ENCODE measurements around the gene EGFL7.

EGFL7 gene

DNA sequence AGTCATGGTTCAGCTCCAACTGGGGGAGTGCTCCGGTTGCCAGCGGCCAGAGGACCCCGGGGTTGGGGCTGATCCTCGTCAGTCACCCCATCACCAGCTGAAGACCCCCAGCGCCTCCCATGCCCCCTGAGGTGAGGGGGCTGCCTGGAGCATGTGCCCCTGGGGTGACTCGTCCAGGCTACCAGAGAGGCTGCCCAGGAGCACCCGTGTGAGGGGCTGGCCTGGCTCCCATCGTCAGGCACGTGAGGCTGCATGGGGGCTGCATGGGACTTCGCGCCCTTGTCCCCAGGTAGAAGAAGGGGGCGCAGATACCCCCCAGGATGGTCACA is 46.4 kb upstream of the EGFL7 start:
- POLR2A ChIA-PET: no interaction called here
- DNase-seq (ENCODE audit: extremely low spot score): no peak
- TF ChIP-seq, protein P1, sequence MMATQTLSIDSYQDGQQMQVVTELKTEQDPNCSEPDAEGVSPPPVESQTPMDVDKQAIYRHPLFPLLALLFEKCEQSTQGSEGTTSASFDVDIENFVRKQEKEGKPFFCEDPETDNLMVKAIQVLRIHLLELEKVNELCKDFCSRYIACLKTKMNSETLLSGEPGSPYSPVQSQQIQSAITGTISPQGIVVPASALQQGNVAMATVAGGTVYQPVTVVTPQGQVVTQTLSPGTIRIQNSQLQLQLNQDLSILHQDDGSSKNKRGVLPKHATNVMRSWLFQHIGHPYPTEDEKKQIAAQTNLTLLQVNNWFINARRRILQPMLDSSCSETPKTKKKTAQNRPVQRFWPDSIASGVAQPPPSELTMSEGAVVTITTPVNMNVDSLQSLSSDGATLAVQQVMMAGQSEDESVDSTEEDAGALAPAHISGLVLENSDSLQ (IDR thresholded peaks at IDR 0.05): no peak
- TF ChIP-seq ZNF384 (IDR thresholded peaks at IDR 0.05) (no peak), NFRKB (IDR thresholded peaks at IDR 0.05) (no peak), FOXM1 (IDR thresholded peaks at IDR 0.05; ENCODE audit: borderline replicate concordance) (no peak), HDGF (IDR thresholded peaks at IDR 0.05; ENCODE audit: borderline replicate concordance) (no peak), FOXK2 (IDR thresholded peaks at IDR 0.05) (no peak), SUZ12 (IDR thresholded peaks at IDR 0.05) (no peak), TARDBP (IDR thresholded peaks at IDR 0.05) (no peak), SP1 (IDR thresholded peaks at IDR 0.05) (no peak), L3MBTL2 (conservative IDR thresholded peaks at IDR 0.05) (no peak), LEF1 (IDR thresholded peaks at IDR 0.05; ENCODE audit: borderline replicate concordance) (no peak), CTBP1 (IDR thresholded peaks at IDR 0.05; ENCODE audit: borderline replicate concordance) (no peak), ARNT (IDR thresholded peaks at IDR 0.05) (no peak), ELF4 (IDR thresholded peaks at IDR 0.05) (no peak), BHLHE40 (IDR thresholded peaks at IDR 0.05; ENCODE audit: borderline replicate concordance) (no peak), FOXA1 (IDR thresholded peaks at IDR 0.05) (no peak)
- CTCF ChIA-PET: interaction anchor here (1.0 kb wide), 1 partner anchor 131 kb away, joined by 3 read pairs; no protein-coding TSS in a partner anchor

DNA sequence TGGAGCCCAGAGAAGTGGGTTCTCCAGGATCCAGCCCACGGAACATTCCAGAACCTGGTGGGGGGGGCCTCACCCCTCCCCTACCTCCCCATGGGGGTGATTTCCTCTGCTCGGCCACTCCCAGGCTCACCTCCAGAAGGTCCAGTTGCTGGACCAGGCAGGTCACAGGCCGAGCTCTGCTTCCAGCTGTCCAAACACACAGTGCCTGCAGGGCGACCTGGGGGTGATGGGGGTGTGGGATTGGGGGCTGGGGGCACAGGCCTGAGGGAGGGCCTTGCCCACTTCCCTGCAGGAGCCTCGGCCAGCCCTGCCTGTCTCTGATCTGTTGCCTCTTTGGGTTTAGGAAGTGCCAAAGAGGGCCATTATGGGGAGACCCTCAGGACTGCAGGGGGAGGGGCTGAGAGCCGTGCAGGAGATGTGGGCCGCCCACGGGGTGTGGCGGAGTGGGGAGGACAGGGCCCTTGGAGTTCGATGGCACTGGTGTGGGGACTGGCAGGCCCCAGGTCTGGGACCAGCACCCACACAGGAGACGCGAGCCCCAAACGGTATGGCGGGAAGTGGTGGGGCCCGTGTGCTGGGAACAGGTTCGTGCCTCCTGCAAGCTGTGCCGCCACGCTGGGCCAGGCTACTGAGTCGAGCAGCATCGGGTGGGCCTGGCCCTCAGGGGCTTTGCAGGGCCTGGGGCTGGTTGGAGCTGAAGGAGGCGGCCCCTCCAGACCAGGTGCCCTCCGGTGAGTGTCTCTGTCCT is 45.6 kb upstream of the EGFL7 start:
- TF ChIP-seq, protein P1 (IDR thresholded peaks at IDR 0.05): no peak
- TF ChIP-seq ELF4 (IDR thresholded peaks at IDR 0.05) (no peak), SUZ12 (IDR thresholded peaks at IDR 0.05) (no peak), ZNF384 (IDR thresholded peaks at IDR 0.05) (no peak), NFRKB (IDR thresholded peaks at IDR 0.05) (no peak), ARNT (IDR thresholded peaks at IDR 0.05) (no peak), FOXK2 (IDR thresholded peaks at IDR 0.05) (no peak), SP1 (IDR thresholded peaks at IDR 0.05) (no peak), L3MBTL2 (conservative IDR thresholded peaks at IDR 0.05) (no peak), HDGF (IDR thresholded peaks at IDR 0.05; ENCODE audit: borderline replicate concordance) (no peak), TARDBP (IDR thresholded peaks at IDR 0.05) (no peak), LEF1 (IDR thresholded peaks at IDR 0.05; ENCODE audit: borderline replicate concordance) (no peak), FOXM1 (IDR thresholded peaks at IDR 0.05; ENCODE audit: borderline replicate concordance) (no peak), BHLHE40 (IDR thresholded peaks at IDR 0.05; ENCODE audit: borderline replicate concordance) (no peak), FOXA1 (IDR thresholded peaks at IDR 0.05) (no peak), CTBP1 (IDR thresholded peaks at IDR 0.05; ENCODE audit: borderline replicate concordance) (no peak)
- ChIA-PET POLR2A (no interaction called here), CTCF (interaction anchor here (0.8 kb wide), 1 partner anchor 12 kb away, joined by 3 read pairs; no protein-coding TSS in a partner anchor)
- DNase-seq (ENCODE audit: extremely low spot score): no peak

DNA sequence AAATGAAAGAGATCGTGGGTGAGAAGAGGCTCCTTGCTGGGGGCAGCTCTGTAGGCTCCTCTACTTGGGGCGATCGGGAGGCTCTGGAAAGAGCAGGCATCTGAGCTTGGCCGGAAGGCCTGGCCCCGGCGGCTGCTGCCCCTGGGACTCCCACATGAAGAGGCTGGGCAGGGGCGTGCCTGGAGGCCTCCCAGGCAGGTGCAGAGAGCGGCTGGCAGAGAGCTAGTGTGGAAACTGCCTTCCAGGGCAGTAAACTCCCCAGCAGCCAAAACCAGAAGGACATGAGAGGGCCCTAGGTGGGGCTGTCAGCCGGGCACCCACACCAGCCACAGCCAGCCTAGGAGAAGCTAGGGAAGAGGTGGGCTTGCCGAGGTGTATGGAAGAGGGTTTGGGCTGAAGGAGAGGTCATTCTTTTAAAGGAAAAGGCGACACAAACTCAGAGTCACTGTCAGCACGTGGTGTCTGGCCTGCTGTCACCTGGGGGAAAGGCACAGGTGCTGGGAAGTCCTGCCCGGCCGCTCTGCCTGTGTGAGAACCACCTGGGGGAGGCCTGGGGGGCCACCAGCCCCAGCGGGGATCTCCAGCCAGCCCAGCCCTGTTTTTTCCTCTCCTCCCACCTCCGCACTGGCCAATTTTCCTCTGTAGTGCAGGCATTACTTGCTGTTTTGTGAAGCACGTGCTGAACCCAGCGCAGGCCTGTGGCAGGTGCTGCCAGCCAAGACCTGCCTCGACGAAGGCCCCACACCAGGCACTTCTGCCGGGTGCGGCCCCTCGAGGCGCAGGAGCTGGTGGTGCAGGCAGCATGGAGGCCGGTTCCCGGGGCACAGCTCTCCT is 44.8 kb upstream of the EGFL7 start:
- ChIA-PET CTCF (interaction anchor here (0.8 kb wide), 1 partner anchor 13 kb away, joined by 3 read pairs; no protein-coding TSS in a partner anchor), POLR2A (no interaction called here)
- no peak for DNase-seq (ENCODE audit: extremely low spot score)
- TF ChIP-seq, protein P1 (IDR thresholded peaks at IDR 0.05): no peak
- no peak for TF ChIP-seq FOXK2 (IDR thresholded peaks at IDR 0.05)
- no peak for TF ChIP-seq HDGF (IDR thresholded peaks at IDR 0.05; ENCODE audit: borderline replicate concordance)
- TF ChIP-seq FOXA1 (IDR thresholded peaks at IDR 0.05): no peak
- TF ChIP-seq FOXM1 (IDR thresholded peaks at IDR 0.05; ENCODE audit: borderline replicate concordance): no peak
- TF ChIP-seq SP1 (IDR thresholded peaks at IDR 0.05): no peak
- TF ChIP-seq ELF4 (IDR thresholded peaks at IDR 0.05): no peak
- no peak for TF ChIP-seq L3MBTL2 (conservative IDR thresholded peaks at IDR 0.05)

DNA sequence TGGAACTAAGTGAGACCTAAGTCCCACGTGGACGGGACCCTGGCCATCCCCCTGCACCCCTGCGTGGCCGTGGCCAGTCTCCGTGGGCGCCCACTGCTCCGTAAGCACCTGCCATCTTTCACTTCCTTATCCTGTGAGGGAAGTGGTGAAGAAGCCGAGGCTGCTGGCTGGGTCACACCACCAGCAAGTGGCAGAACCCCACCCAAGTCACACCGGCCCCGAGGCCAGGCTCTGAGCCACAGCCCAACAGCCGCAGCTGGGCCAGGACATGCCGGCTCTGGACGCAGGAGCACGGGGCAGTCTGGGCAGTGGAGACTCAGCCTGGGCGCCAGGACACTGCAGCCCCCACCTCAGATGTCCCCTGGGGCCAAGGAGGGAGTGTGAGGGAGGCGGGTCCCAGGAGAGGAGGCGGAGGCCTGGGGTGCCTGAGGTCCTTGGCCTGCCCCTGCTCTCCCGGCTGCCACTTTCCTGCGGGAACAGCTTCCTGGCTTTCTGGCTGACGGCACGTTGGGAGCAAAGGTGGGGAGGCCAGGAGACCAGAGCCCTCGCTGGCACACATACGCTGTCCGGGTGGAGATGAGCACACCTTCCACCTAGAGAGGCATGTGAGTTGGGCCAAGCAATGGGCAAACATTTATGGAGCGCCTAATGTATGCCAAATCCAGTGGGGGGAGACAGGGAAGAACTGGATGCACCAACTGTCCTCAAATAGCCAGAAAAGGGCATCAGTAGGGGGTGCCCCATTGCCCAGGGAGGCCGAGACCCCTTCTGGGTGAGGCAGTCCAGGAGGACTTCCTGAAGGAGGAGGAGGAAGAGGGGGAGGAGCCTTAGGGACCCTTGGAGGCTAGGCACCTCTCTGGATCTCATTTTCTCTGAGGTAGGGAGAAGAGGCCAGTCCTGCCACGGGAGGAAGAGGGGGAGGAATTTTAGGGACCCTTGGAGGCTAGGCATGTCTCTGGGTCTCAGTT is 43.9 kb upstream of the EGFL7 start:
- TF ChIP-seq ZNF384 (IDR thresholded peaks at IDR 0.05) (no peak), FOXK2 (IDR thresholded peaks at IDR 0.05) (no peak), BHLHE40 (IDR thresholded peaks at IDR 0.05; ENCODE audit: borderline replicate concordance) (no peak), HDGF (IDR thresholded peaks at IDR 0.05; ENCODE audit: borderline replicate concordance) (no peak), ELF4 (IDR thresholded peaks at IDR 0.05) (no peak), ARNT (IDR thresholded peaks at IDR 0.05) (no peak), TARDBP (IDR thresholded peaks at IDR 0.05) (no peak), NFRKB (IDR thresholded peaks at IDR 0.05) (no peak), CTBP1 (IDR thresholded peaks at IDR 0.05; ENCODE audit: borderline replicate concordance) (no peak), SUZ12 (IDR thresholded peaks at IDR 0.05) (no peak), SP1 (IDR thresholded peaks at IDR 0.05) (no peak), FOXM1 (IDR thresholded peaks at IDR 0.05; ENCODE audit: borderline replicate concordance) (no peak), FOXA1 (IDR thresholded peaks at IDR 0.05) (no peak), LEF1 (IDR thresholded peaks at IDR 0.05; ENCODE audit: borderline replicate concordance) (no peak)
- TF ChIP-seq, protein P1 (IDR thresholded peaks at IDR 0.05): no peak
- DNase-seq (ENCODE audit: extremely low spot score): no peak
- ChIA-PET CTCF (no interaction called here), POLR2A (no interaction called here)

All from HEK293T (cell line).